ENCODE measurements around the gene ANKRD13B.

- no peak for TF ChIP-seq GATA2 (IDR thresholded peaks at IDR 0.05; ENCODE audit: low read depth, low read length)
- TF ChIP-seq GATA3 (IDR thresholded peaks at IDR 0.05; ENCODE audit: low read depth, low read length), result no peak
Measured at GRCh38 chr17:29650396-29650795, 57.5 kb downstream of the ANKRD13B start.

All from SH-SY5Y (cell line).